Stimulated activated naive CD8-positive, alpha-beta T cell treated with anti-CD3 and anti-CD28 coated beads, Interleukin-15, Interleukin-2, amounts not matched to agents 100 U/mL and 50 U/mL, for 24 hours (primary cell): ENCODE measurements around the gene TMSB10.
"Not testable (repeated sequence)": the region's sequence is repeated elsewhere in the genome, so short reads cannot be mapped to it uniquely, and the experiment has no call there.

Experiments used
- ATAC-seq: fragments of 150-1000 bp; cut with Tn5 transposase; one replicate; pipeline ENCODE4 v1.10.0; 2021
- DNase-seq: peaks from one replicate; pipeline ENCODE4 v3.0.0; 2021

The TMSB10 gene

GRCh38 chr2:84905181-84906107 lies at the start of gene TMSB10:
Gene TMSB10, plus strand, starts transcription at chr2:84905656.
- DNase-seq, result peak; percentile 92

GRCh38 chr2:84855731-84856130 lies 49.7 kb upstream of the TMSB10 start:
- DNase-seq, result no peak
- ATAC-seq, result no peak

More at GRCh38 chr2:84905181-84906107, at the start of gene TMSB10:
- peak; percentile 63 for ATAC-seq

GRCh38 chr2:84856787-84857186 lies 48.7 kb upstream of the TMSB10 start:
- ATAC-seq, result peak; percentile 93
- peak; percentile 52 for DNase-seq

- DNase-seq (no peak), ATAC-seq (no peak)
These were observed 47.9 kb upstream of the TMSB10 start for GRCh38 chr2:84857566-84857965.

- ATAC-seq (no peak), DNase-seq (no peak)
These were observed 47.3 kb upstream of the TMSB10 start for GRCh38 chr2:84858123-84858522.

DNA sequence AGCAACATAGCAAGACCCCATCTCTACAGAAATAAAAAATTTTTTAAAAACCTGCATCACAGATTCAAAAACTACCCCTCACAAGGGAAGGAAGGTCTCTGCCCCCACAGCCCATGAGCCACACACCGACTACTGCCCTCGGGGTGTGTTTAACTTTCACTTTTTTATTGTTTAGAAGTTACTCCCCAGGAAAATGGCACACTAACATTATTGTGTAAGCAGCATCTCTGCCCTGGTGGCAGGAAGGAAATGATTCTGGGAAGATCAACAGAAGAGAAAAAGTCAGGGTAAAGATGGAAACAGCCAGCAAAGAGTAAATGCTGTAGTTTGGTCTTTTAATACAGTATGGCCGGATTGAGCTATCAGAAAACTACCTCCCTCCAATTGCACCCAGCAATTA lies 46.5 kb upstream of the TMSB10 start:
- ATAC-seq (no peak), DNase-seq (no peak)

DNA sequence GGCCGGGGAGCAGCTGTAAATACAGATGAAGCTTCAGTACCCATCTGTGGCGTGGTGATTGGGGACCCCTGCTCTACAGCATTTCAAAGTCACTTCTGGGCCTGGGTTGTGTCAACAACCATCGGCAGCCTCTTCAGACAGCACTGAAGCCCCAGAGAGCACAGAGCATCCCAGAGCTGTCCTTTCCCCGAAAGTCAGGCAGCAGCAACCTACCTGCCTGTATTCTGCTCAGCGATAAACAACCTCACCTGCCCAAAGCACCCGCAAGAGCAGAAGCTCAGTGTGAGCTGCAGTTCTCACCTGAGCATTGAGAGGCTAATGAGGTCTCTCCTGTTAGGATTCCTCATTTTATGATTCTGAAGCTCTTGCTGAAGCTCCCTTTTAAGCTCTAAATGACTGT lies 43.9 kb upstream of the TMSB10 start:
- DNase-seq (no peak), ATAC-seq (no peak)

GRCh38 chr2:84862006-84862405 lies 43.5 kb upstream of the TMSB10 start:
- ATAC-seq, result no peak
- DNase-seq, result no peak

DNA sequence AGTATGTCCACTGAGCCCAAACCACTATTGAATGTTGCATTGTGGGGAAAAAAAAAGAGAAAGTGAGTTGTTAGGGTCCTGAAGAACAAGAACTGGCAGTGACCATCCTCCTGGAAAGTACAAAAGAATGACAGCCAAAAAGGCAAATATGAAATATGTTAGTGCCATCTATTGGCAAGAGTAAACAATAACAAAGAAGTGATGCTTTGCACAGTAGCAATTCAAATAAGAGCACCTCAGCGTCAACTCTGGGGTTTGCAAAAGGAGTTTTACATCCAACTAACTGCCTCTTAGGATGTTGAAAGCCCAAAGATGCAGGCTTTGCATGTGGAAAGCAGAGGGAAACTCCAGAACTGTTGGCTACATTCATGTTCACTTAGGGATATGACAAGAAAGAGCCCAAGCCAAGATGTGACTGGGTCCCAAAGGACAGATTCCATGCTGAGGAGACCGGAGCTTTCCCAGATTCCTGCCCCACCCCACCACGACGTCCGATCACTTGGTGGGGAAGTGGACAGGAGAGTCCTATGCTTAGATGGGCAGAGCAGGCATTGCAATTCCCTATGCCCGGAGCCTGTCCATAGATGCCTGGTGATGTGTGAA lies 40.2 kb upstream of the TMSB10 start:
- no peak for DNase-seq
- no peak for ATAC-seq

GRCh38 chr2:84866122-84866521 lies 39.3 kb upstream of the TMSB10 start:
- ATAC-seq, result no peak
- DNase-seq, result no peak

GRCh38 chr2:84868327-84868726 lies 37.1 kb upstream of the TMSB10 start:
- not testable (repeated sequence) for ATAC-seq, DNase-seq

DNA sequence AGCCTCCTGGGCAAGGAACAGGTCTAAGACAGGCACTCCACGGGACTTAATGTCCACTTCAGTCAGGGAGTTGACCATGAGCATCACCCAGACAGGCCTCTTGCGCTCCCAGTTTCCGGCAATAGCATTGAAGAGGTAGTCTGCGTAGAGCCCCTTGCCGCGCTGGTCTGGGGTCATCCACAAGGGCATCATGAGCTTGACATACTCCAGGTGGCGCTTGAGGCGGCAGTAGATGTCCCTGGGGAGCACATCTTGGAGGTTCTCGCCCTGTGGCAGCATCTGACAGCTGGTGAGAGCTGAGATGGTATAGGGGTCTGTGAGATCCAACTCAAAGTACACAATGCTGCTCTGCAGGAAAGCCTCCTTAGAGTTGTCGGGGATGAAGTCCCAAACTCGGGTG lies 35.1 kb upstream of the TMSB10 start:
- ATAC-seq (no peak), DNase-seq (peak; percentile 5)

DNA sequence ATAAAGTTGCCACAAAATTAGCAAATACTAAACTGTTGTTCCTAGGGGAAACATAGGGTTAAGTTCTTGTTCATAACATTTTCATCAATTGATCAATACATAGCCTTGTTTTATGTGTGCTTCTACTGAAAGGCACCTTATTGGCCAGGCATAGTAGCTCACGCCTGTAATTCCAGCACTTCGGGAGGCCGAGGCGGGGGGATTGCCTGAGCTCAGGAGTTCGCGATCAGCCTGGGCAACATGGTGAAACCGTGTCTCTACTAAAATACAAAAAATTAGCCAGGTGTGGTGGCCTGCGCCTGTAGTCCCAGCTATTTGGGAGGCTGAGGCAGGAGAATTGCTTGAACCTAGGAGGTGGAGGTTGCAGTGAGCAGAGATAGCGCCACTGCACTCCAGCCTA lies 32.8 kb upstream of the TMSB10 start:
- DNase-seq, ATAC-seq: not testable (repeated sequence)

- DNase-seq (peak; percentile 1), ATAC-seq (peak; percentile 60)
These were observed 32.1 kb upstream of the TMSB10 start for GRCh38 chr2:84873350-84873749.

GRCh38 chr2:84874381-84875212 lies 30.9 kb upstream of the TMSB10 start:
- ATAC-seq, result peak; percentile 35
- DNase-seq, result peak; percentile 24

DNA sequence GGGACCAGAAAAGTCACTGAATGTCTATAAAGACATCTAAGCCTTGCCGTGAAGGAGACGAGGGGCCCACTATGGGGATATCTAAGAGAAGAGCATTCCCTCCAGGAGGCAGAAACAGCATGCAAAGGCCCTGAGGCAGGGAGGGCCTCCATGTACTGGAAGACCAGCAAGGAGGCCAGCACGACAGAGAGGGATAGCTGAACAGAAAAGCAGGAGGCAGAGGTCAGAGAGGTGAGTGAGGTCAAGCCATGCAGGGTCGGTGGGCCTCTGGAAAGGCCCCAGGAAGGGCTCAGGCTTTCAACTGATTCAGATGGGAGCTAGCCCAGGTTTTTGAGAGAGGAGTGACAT lies 30.3 kb upstream of the TMSB10 start:
- DNase-seq, result peak; percentile 10
- ATAC-seq, result no peak

- DNase-seq, ATAC-seq: not testable (repeated sequence)
These were observed 29.8 kb upstream of the TMSB10 start for GRCh38 chr2:84875619-84876018.

DNA sequence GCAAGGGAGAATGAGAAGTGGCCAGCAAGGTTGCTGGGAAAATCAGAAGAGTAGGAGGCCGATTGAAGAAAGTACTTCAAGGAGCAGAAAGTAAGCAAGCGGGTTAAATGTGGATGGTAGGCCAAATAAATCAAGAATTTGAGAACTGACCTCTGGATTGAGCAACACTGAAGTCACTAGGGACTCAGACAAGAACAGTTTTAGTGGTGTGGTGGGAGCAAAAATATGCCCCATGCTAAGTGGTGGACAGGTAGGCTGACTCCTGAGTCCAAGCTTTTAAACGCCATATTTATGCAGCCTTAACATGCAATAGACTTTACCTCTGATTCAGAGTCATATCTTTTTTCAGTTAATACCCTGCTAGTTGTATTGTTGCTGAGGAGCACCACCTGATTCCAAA lies 29.1 kb upstream of the TMSB10 start:
- DNase-seq (no peak), ATAC-seq (no peak)

DNA sequence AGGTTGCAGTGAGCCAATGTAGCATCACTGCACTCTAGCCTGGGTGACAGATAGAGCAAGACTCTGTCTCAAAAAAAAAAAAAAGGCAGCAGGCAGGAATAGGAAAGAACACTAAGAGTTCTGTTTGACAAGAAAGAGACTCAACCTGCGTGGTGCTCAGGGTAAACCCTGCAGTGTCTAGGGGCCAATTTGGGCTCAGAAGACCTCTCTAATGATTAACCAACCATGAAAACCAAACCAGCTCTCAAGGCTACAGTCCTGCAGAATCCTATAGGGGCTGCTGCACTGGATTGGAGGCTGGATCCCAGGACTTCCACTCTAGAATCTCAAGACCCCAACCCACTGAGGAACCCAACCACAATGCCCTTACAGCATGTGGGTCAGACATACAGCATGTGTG lies 27.0 kb upstream of the TMSB10 start:
- DNase-seq (peak; percentile 21), ATAC-seq (no peak)

GRCh38 chr2:84878896-84879583 lies 26.4 kb upstream of the TMSB10 start:
- peak; percentile 7 for DNase-seq
- no peak for ATAC-seq

DNA sequence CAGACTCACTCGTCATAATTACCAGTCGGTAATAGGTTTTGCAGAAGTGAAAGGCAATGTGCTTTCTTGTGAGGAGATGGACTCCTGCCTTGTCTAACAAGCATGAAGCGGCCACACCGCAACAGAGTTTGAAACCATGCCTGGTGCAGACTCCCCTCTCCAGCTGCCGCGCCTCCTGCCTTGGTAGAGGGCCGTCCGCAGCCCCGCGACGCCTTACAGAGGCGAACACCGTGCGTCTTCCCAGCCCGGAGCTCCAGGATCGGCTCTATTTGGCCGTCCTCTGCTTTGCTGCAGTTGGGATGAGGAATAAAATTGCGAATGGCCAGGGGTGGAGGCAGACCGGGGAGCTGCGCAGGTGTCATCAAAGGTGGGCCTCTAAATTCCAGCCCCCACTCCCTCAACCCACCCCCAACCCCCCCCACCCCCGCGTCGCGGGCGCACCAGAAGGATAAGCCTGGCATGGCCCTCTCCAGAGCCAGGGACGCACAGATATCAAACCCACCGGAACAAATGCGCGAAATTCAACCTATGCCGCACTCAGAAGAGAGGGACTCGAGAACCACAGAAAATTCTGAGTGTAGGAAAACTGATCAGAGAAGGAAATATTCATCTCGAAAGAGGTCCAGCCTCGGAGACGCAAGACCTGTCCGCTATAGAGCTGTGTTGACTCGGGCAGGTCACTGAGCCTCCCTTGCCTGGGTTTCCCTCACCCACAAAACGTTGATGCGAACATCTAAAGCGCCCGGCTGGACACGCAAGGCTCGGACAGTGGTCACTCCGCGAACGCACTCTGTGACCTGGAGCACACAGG lies 25.7 kb upstream of the TMSB10 start:
- DNase-seq, result peak; percentile 41
- ATAC-seq, result no peak

DNA sequence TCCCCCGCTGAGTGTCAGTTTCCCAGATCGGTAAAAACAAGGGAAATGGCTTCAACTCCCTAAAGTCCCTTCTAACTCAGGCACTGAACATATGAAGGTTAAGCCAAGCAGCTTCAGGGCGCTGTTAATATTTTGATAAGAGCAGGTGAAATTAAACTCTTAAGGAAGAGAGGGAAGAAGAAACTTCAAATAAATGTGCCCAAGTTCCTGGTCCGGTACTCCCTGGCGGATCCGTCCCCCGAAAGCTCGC lies 25.1 kb upstream of the TMSB10 start:
- DNase-seq (no peak), ATAC-seq (no peak)
